ENCODE data around the gene TRNAU1AP.
"Not testable (repeated sequence)": the region's sequence is repeated elsewhere in the genome, so short reads cannot be mapped to it uniquely, and the experiment has no call there.

The TRNAU1AP gene

GRCh38 chr1:28522537-28522936, 30.3 kb upstream of the TRNAU1AP start:
- DNase-seq: not testable (repeated sequence)

- DNase-seq: not testable (repeated sequence)
Observed at GRCh38 chr1:28525002-28525642, 27.8 kb upstream of the TRNAU1AP start.

GRCh38 chr1:28526886-28527285, 26.0 kb upstream of the TRNAU1AP start:
- no peak for DNase-seq

GRCh38 chr1:28530456-28530855, 22.4 kb upstream of the TRNAU1AP start:
- DNase-seq: no peak

GRCh38 chr1:28534671-28535070, 18.2 kb upstream of the TRNAU1AP start:
- DNase-seq: no peak

- no peak for DNase-seq
Observed at GRCh38 chr1:28535180-28535579, 17.7 kb upstream of the TRNAU1AP start.

- DNase-seq: no peak
Observed at GRCh38 chr1:28537457-28538199, 15.3 kb upstream of the TRNAU1AP start.

- no peak for DNase-seq
Observed at GRCh38 chr1:28538286-28538685, 14.6 kb upstream of the TRNAU1AP start.

- DNase-seq: no peak
Observed at GRCh38 chr1:28540651-28541050, 12.2 kb upstream of the TRNAU1AP start.

GRCh38 chr1:28541414-28542015, 11.4 kb upstream of the TRNAU1AP start:
- DNase-seq: not testable (repeated sequence)

- no peak for DNase-seq
Observed at GRCh38 chr1:28545246-28545628, 7.6 kb upstream of the TRNAU1AP start.

- no peak for DNase-seq
Observed at GRCh38 chr1:28548318-28548717, 4.6 kb upstream of the TRNAU1AP start.

- no peak for DNase-seq
Observed at GRCh38 chr1:28551381-28551780, 1.5 kb upstream of the TRNAU1AP start.

GRCh38 chr1:28560886-28561285, 8.0 kb downstream of the TRNAU1AP start:
- no peak for DNase-seq

- DNase-seq: no peak
Observed at GRCh38 chr1:28564310-28564709, 11.4 kb downstream of the TRNAU1AP start.

- DNase-seq: no peak
Observed at GRCh38 chr1:28565040-28565439, 12.2 kb downstream of the TRNAU1AP start.

GRCh38 chr1:28565726-28566125, 12.8 kb downstream of the TRNAU1AP start:
- no peak for DNase-seq

GRCh38 chr1:28566931-28567330, 14.0 kb downstream of the TRNAU1AP start:
- DNase-seq: no peak

GRCh38 chr1:28571911-28572310, 19.0 kb downstream of the TRNAU1AP start:
- no peak for DNase-seq

- DNase-seq: not testable (repeated sequence)
Observed at GRCh38 chr1:28572891-28573290, 20.0 kb downstream of the TRNAU1AP start.

- no peak for DNase-seq
Observed at GRCh38 chr1:28573564-28573963, 20.7 kb downstream of the TRNAU1AP start.

GRCh38 chr1:28577052-28577678, 24.3 kb downstream of the TRNAU1AP start:
- DNase-seq: peak; percentile 15

- no peak for DNase-seq
Observed at GRCh38 chr1:28577738-28578536, 25.1 kb downstream of the TRNAU1AP start.
